SK-N-SH (cell line): ENCODE measurements around the gene TMEM184C. TPM values are rescaled to one million over a fixed set of nuclear protein-coding genes. Genes with fewer than 3 reads are reported as not detected.

Experiments used
- CTCF ChIP-seq: fragments of 200-600 bp; sonication (generic); IDR thresholded peaks from 2 replicates; pipeline ENCODE4 v1.6.1; 2017; ENCODE audit warnings: antibody characterized with exemption, mild to moderate bottlenecking, moderate library complexity
- EP300 ChIP-seq, 2 experiments: IDR thresholded peaks; 2 replicates each; pipeline versions ENCODE4 v1.4.0 to v1.6.1; 2012; ENCODE audit warnings: borderline replicate concordance in 1 of 2, low read depth in 1 of 2, low read length in 1 of 2
- FOXJ3 ChIP-seq: sonication (generic); formaldehyde crosslinking; IDR thresholded peaks from 2 replicates; pipeline ENCODE4 v1.5.1; 2020; ENCODE audit warnings: mild to moderate bottlenecking, missing genetic modification reagents
- GABPA ChIP-seq: IDR thresholded peaks from 2 replicates; pipeline ENCODE4 v1.4.0; 2012; ENCODE audit warnings: low read depth, mild to moderate bottlenecking
- GATA2 ChIP-seq: sonication (generic); formaldehyde crosslinking; IDR thresholded peaks from 2 replicates; pipeline ENCODE4 v1.5.0; 2020; ENCODE audit warnings: mild to moderate bottlenecking, missing genetic modification reagents
- IRF3 ChIP-seq: fragments of 150-350 bp; IDR thresholded peaks from 2 replicates; pipeline ENCODE4 v1.6.1; 2016; ENCODE audit warnings: mild to moderate bottlenecking, low read depth, low read length
- JUND ChIP-seq: IDR thresholded peaks from 2 replicates; pipeline ENCODE4 v1.4.0; 2012
- MXI1 ChIP-seq: IDR thresholded peaks from 2 replicates; pipeline ENCODE4 v1.6.1; 2012; ENCODE audit warnings: mild to moderate bottlenecking, low read depth, low read length, improper control_type of control experiment
- NFIC ChIP-seq: IDR thresholded peaks from 2 replicates; pipeline ENCODE4 v1.4.0; 2012; ENCODE audit warnings: borderline replicate concordance
- NRF1 ChIP-seq: IDR thresholded peaks from 2 replicates; pipeline ENCODE4 v1.6.1; 2012; ENCODE audit warnings: low read depth, mild to moderate bottlenecking, low read length
- POLR2AphosphoS5 ChIP-seq: IDR thresholded peaks from 2 replicates; pipeline ENCODE4 v1.6.1; 2012; ENCODE audit warnings: low read depth, low read length
- RAD21 ChIP-seq: IDR thresholded peaks from 2 replicates; pipeline ENCODE4 v1.6.1; 2012; ENCODE audit warnings: mild to moderate bottlenecking, low read length
- RFX5 ChIP-seq: IDR thresholded peaks from 2 replicates; pipeline ENCODE4 v1.6.1; 2012; ENCODE audit warnings: mild to moderate bottlenecking, improper control_type of control experiment, low read length
- SIN3A ChIP-seq: IDR thresholded peaks from 2 replicates; pipeline ENCODE4 v1.6.1; 2012; ENCODE audit warnings: low read depth, mild to moderate bottlenecking, low read length, moderate library complexity, borderline replicate concordance
- TAF1 ChIP-seq: IDR thresholded peaks from 2 replicates; pipeline ENCODE4 v1.6.1; 2012; ENCODE audit warnings: low read depth, mild to moderate bottlenecking, low read length, moderate library complexity, borderline replicate concordance
- polyA plus RNA-seq, 3 experiments: library from polyadenylated mRNA; depleted of rRNA; stranded (reverse); fragments of >200 nt; gene quantifications; 2 replicates each; pipeline ENCODE4 v1.2.3, GENCODE V29; 2012
- TF ChIP-seq, protein P1 (sequence below): IDR thresholded peaks from 2 replicates; pipeline ENCODE4 v1.4.0; 2012; ENCODE audit warnings: low read depth, borderline replicate concordance
- TF ChIP-seq, protein P2 (sequence below): IDR thresholded peaks from 2 replicates; pipeline ENCODE4 v1.4.0; 2012; ENCODE audit warnings: low read depth
- TF ChIP-seq, protein P3 (sequence below): IDR thresholded peaks from 2 replicates; pipeline ENCODE4; 2012

TMEM184C gene
- polyA plus RNA-seq, 1 of the 3 experiments (the other 2 are of a cell fraction), result 17.5 TPM

DNA sequence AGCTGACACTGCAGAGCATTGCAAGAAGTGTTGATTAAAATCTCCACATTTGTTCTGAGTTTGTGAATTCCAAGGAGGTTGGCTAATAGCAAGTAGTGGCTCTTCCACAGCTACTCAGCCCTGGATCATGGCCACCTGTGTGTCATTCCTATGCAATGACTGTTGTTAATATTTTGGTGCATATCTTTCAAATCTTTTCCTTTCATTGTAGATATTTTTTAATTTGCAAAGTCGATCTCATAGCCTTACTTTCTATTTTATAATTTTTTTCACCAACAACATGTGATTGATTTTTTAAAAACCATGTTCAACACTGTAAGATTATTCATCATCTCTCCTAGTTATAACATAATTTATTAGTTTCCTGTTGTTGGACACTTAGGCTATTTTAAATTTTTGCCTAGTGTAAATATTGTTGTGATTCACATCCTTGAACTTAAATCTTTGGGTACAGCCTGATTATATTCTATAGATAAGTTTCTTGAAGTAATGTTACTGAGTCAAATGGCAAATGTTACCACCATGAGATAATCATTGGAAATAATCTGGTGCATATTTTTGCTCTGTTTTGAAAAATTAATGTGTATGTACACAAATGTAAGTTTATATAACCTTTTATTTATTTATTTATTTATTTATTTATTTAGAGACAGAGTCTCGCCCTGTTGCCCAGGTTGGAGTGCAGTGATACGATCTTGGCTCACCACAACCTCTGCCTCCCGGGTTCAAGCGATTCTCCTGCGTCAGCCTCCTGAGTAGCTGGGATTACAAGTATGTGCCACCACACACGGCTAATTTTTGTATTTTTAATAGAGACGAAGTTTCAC, 97.6 kb downstream of the TMEM184C start (continued):
- TF ChIP-seq, protein P1, sequence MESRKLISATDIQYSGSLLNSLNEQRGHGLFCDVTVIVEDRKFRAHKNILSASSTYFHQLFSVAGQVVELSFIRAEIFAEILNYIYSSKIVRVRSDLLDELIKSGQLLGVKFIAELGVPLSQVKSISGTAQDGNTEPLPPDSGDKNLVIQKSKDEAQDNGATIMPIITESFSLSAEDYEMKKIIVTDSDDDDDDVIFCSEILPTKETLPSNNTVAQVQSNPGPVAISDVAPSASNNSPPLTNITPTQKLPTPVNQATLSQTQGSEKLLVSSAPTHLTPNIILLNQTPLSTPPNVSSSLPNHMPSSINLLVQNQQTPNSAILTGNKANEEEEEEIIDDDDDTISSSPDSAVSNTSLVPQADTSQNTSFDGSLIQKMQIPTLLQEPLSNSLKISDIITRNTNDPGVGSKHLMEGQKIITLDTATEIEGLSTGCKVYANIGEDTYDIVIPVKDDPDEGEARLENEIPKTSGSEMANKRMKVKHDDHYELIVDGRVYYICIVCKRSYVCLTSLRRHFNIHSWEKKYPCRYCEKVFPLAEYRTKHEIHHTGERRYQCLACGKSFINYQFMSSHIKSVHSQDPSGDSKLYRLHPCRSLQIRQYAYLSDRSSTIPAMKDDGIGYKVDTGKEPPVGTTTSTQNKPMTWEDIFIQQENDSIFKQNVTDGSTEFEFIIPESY, result 0 out of 2 replicates have a peak, but pooled peaks have one; percentile 42
- TF ChIP-seq IRF3, result no peak
- TF ChIP-seq CTCF, result no peak
- TF ChIP-seq, protein P2, sequence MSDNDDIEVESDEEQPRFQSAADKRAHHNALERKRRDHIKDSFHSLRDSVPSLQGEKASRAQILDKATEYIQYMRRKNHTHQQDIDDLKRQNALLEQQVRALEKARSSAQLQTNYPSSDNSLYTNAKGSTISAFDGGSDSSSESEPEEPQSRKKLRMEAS, result peak; percentile 44; the same call in 1 of the 2 replicates
- TF ChIP-seq, protein P3, sequence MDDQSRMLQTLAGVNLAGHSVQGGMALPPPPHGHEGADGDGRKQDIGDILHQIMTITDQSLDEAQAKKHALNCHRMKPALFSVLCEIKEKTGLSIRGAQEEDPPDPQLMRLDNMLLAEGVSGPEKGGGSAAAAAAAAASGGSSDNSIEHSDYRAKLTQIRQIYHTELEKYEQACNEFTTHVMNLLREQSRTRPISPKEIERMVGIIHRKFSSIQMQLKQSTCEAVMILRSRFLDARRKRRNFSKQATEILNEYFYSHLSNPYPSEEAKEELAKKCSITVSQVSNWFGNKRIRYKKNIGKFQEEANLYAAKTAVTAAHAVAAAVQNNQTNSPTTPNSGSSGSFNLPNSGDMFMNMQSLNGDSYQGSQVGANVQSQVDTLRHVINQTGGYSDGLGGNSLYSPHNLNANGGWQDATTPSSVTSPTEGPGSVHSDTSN, result peak; percentile 67
- TF ChIP-seq SIN3A, result no peak
- no peak for TF ChIP-seq RAD21
- TF ChIP-seq TAF1, result no peak
- no peak for TF ChIP-seq GATA2 (CRISPR knock-in tag)
- TF ChIP-seq EP300 (IDR thresholded peaks at IDR 0.05; ENCODE audit: borderline replicate concordance in 1 of 2, low read depth in 1 of 2, low read length in 1 of 2), result peak in 1 of 2 experiments; percentile 87; a peak in 2 of 4 replicates
- TF ChIP-seq NRF1, result no peak
- peak; percentile 88 for TF ChIP-seq JUND
- no peak for TF ChIP-seq MXI1
- TF ChIP-seq FOXJ3, result no peak
- peak; percentile 34; the same call in 1 of the 2 replicates for TF ChIP-seq POLR2AphosphoS5
- no peak for TF ChIP-seq GABPA
- no peak for TF ChIP-seq RFX5
- peak; percentile 80 for TF ChIP-seq NFIC
